GM21390 (cell line): ENCODE data around the gene EXOSC6.
"Not testable (repeated sequence)": the region's sequence is repeated elsewhere in the genome, so short reads cannot be mapped to it uniquely, and the experiment has no call there.

Experiments used
- ATAC-seq: cut with Tn5 transposase; IDR thresholded peaks from one replicate; pipeline ENCODE4 v1.9.1; 2021; ENCODE audit not compliant: unreplicated experiment

Gene EXOSC6

DNA sequence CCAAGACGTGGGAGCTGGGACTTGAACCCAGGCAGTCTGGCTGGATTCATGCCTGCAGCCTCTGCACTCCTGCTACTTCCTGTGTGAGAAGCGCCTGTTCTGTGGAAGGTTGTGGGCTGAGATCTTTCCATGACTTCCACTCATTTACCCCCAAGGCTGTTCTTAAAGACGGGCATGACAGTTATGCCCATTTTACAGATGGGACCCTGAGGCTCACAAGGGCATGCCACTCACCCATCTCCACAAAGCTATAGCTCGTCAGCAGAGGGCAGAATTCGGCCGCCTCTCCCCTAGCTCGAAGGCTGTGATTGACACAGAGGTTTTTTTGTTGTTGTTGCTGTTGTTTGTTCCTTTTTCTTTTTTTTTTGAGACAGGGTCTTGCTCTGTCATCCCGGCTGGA, 51.7 kb downstream of the EXOSC6 start:
- not testable (repeated sequence) for ATAC-seq

DNA sequence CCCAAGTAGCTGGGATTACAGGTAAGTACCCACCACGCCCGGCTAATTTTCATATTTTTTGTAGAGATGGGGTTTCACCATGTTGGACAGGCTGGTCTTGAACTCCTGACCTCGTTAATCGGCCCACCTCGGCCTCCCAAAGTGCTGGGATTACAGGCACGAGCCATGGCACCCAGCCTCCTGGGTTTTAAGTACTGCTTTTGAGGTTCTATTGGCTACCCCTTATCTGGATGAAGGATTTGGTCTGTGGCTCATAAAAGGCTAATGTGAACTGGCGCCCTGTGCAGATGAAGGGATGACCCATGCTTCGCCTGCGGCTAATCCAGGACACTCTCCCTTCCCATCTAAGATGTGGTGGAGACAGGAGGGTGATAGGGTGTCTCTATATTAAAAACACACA, 52.6 kb downstream of the EXOSC6 start:
- not testable (repeated sequence) for ATAC-seq

DNA sequence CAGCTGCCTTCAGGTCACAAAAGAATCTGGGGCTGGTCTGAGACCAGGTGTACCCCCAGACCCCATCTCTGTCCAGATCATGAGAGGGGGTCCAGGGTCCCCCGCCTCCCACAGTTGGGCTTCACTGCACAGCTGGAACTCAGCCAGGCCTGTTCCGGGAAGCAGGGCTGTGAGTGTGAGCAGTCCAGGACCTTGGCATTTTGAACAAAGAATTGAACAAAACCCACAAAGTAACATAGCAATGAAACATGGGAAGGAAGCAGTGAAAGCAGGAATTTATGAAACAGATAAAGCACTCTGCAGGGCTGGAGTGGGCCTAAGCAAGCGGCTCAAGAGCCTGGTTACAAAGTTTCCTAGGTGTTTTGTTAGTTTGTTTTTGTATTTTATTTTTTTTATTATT, 53.1 kb downstream of the EXOSC6 start:
- not testable (repeated sequence) for ATAC-seq

DNA sequence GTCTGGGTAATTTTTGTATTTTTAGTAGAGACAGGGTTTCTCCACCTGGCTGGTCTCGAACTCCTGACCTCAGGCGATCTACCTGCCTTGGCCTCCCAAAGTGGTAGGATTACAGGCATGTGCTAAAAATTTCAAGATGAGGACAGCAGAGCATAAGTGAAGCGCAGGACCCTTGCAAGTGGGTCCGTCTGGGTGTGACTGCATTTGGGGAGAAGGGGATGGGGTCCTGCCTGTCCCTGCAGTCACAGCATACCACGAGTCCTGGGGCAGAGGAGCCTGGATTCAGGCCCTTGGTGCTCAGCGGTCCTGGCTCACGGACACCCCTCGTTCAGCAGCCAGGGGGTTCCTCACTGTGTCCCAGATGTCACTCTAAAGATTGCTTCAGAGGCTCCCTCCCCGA, 53.5 kb downstream of the EXOSC6 start:
- ATAC-seq = not testable (repeated sequence)

DNA sequence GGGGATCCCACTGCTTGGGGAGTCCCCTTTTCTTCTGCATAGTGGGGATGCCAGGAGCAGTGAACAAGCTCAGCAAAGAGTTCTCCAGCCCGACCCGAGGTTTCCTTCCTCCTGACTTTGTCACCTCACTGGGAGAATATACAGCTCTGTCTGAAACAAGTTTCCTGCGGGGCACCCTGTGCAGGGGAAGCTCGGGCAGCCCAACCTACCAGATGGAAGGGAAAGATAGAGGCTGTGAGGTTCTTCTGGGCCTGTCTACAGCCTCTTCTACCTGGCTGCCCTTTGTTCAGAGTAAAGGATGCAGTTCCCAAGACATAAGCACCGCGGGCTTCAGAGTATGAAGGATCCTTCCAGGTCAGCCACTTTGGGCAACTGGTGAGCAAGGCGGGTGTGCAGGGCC, 54.1 kb downstream of the EXOSC6 start:
- not testable (repeated sequence) for ATAC-seq
